ENCODE data around the gene MEAK7. TPM values are rescaled to one million over a fixed set of nuclear protein-coding genes. Genes with fewer than 3 reads are reported as not detected.

MEAK7 gene
- total RNA-seq, 1 experiment from 2014 or later = 21.5 TPM

DNA sequence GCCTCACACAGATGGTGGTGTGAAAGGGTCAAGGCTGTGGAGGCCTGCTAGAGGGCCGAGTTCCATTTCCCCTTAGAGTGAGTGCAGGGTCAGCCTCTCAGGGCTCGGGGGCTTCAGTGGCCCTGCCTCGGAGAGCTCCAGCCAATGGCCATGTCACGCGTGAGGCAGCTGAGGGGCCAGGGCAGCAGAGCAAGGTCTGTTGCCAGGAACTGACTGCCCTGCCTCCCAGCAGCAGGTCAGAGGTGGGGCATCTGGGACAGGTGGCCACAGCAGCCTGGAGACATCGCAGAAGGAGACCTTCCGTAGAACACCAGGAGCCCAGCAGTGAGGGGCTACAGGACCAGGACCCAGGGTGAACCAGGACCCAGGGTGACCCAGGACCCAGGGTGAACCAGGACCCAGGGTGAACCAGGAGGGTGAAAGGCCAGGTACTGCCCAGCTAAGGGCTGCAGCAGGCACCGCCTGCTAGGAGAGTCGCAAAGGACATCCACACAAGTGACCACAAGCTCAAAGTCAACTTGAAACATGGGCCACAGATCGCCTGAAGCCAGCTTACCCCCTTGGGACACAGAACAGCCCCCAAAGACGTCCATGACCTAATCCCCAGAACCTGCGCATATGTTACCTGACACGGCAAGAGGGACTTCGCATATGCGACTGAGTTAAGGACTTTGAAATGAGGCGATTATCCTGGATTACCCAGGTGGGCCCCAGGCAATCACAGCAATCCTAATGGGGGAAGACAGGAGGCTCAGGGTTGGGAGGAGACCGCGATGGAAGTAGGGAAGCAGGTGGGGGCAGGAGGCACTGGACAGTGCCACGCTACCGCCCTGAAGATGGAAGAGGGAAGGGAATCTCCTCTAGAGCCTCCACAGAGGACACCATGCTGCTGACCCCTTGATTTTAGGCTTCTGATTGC is 4.8 kb upstream of the MEAK7 start:
- no peak overlapping the region for H3K56ac ChIP-seq (ENCODE audit: insufficient read length, low read depth, low read length)
- no peak overlapping the region for H3T11ph ChIP-seq (ENCODE audit: low read length)
- Mint-ChIP-seq H3K9me3 (no peaks in the 10 kb centered on the region; a peak in 1 of 5 replicates), H3K27me3 (ENCODE audit: low read depth) (peaks cover 4% of the 10 kb centered on the region), H3K4me1 (peaks cover 28 to 38% of the 10 kb centered on the region in 2 experiments), H3K27ac (peak overlapping the region in 1 of 3 experiments; percentile 56; a peak in 1 of 7 replicates), H3K4me3 (peak overlapping the region in 1 of 2 experiments; percentile 6; a peak in 2 of 5 replicates), H3K36me3 (ENCODE audit: insufficient read depth in 1 of 3, low read depth in 3 of 3) (no peaks in the 10 kb centered on the region)
- H3K4me1 ChIP-seq (ENCODE audit: insufficient read depth, low read length) = no peaks in the 10 kb centered on the region; the same call in 1 of the 2 replicates
- no peak overlapping the region for H4K8ac ChIP-seq (replicated peaks; ENCODE audit: insufficient read length, low read depth, low read length)
- H2AFZ ChIP-seq (ENCODE audit: low read length) = no peak overlapping the region
- no peak overlapping the region for H3K18ac ChIP-seq (ENCODE audit: insufficient read length, low read depth, low read length)
- no peaks in the 10 kb centered on the region for H3K9me3 ChIP-seq (ENCODE audit: control insufficient read depth, low read depth, low read length)
- no peak for DNase-seq
- H3K14ac ChIP-seq (ENCODE audit: insufficient read depth, low read length) = no peak overlapping the region
- no peaks in the 10 kb centered on the region for H3K27me3 ChIP-seq (ENCODE audit: insufficient read depth, low read length)
- no peak overlapping the region for H3K9ac ChIP-seq (ENCODE audit: extremely low read depth, insufficient read length, low read length)
- H3K23me2 ChIP-seq (ENCODE audit: insufficient read length, low read depth, low read length, poor library complexity, severe bottlenecking) = no peaks in the 10 kb centered on the region
- no peak overlapping the region for H2BK120ac ChIP-seq (ENCODE audit: low read depth, low read length, poor library complexity, severe bottlenecking)
- no peak overlapping the region for H3K27ac ChIP-seq (ENCODE audit: insufficient read length, low read depth, low read length)
- TF ChIP-seq, protein P1, sequence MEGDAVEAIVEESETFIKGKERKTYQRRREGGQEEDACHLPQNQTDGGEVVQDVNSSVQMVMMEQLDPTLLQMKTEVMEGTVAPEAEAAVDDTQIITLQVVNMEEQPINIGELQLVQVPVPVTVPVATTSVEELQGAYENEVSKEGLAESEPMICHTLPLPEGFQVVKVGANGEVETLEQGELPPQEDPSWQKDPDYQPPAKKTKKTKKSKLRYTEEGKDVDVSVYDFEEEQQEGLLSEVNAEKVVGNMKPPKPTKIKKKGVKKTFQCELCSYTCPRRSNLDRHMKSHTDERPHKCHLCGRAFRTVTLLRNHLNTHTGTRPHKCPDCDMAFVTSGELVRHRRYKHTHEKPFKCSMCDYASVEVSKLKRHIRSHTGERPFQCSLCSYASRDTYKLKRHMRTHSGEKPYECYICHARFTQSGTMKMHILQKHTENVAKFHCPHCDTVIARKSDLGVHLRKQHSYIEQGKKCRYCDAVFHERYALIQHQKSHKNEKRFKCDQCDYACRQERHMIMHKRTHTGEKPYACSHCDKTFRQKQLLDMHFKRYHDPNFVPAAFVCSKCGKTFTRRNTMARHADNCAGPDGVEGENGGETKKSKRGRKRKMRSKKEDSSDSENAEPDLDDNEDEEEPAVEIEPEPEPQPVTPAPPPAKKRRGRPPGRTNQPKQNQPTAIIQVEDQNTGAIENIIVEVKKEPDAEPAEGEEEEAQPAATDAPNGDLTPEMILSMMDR (conservative IDR thresholded peaks at IDR 0.05) = no peak
- no CpG with 5 or more reads among the region's 20 CpGs for WGBS (ENCODE audit: extremely low coverage, insufficient read length, low lambda C conversion rate)
- no peak overlapping the region for H3K23ac ChIP-seq (ENCODE audit: insufficient read length, low read depth, low read length)
- H3K79me1 ChIP-seq (ENCODE audit: insufficient read depth, low read depth, low read length, poor library complexity, severe bottlenecking) = no peaks in the 10 kb centered on the region
- H2BK5ac ChIP-seq (ENCODE audit: insufficient read length, low read length) = no peak overlapping the region
- H2BK12ac ChIP-seq (ENCODE audit: insufficient read length, low read depth, low read length) = no peak overlapping the region
- H2BK15ac ChIP-seq (ENCODE audit: low read depth, low read length) = no peak overlapping the region; the same call in 1 of the 2 replicates
- no peak overlapping the region for H3K4me2 ChIP-seq (ENCODE audit: insufficient read depth, insufficient read length, low read length)
- no peak overlapping the region for H2AK5ac ChIP-seq (ENCODE audit: insufficient read length, low read length)
- no peaks in the 10 kb centered on the region for H4K20me1 ChIP-seq (ENCODE audit: control insufficient read depth, insufficient read depth, insufficient read length)
- H3K4ac ChIP-seq (ENCODE audit: low read depth, low read length) = no peak overlapping the region
- no peak overlapping the region for H2BK20ac ChIP-seq (ENCODE audit: low read depth, low read length, poor library complexity, severe bottlenecking)
- no peaks in the 10 kb centered on the region for H3K79me2 ChIP-seq (ENCODE audit: insufficient read depth, low read length)
- no peak overlapping the region for H4K5ac ChIP-seq (ENCODE audit: insufficient read length, low read depth, low read length)
- H4K91ac ChIP-seq (ENCODE audit: insufficient read length, low read depth, low read length) = no peak overlapping the region
